ENCODE results near the gene THOC5.

- no peak for TF ChIP-seq CTCF (IDR thresholded peaks at IDR 0.05; ENCODE audit: poor library complexity)
- no peak for TF ChIP-seq EZH2 (IDR thresholded peaks at IDR 0.05; ENCODE audit: borderline replicate concordance)
Observed at GRCh38 chr22:29482253-29482652, 71.3 kb downstream of the THOC5 start.

Measured in hepatocyte (in vitro differentiated cells).